MCF 10A (cell line): ENCODE results near the gene MT4. TPM values are rescaled to one million over a fixed set of nuclear protein-coding genes. Genes with fewer than 3 reads are reported as not detected.

Experiments
- BruUV-seq: library from RNA; stranded (reverse); fragments of 400-500 nt; replicated peaks from 2 replicates; lab custom pipeline; 2021; lab: Mats Ljungman, UMichigan
- CTCF ChIA-PET: fragments of 300-600 bp; sonication (Branson Sonifier 250); formaldehyde crosslinking; extraction: SDS; loops from one replicate; lab custom pipeline; 2021; ENCODE audit warnings: antibody characterized with exemption, inconsistent platforms; lab: Yijun Ruan, JAX
- POLR2A ChIA-PET: fragments of 300-600, 350-650 bp; sonication (Branson Sonifier 250); formaldehyde crosslinking; extraction: SDS; loops from one replicate; lab custom pipeline; 2020; ENCODE audit warnings: antibody characterized with exemption, inconsistent platforms; lab: Yijun Ruan, JAX
- DNase-seq: peaks from one replicate; pipeline ENCODE4 v3.0.0-alpha.2; 2018; ENCODE audit not compliant: unreplicated experiment
- H3K27ac Mint-ChIP-seq: one replicate; pipeline ENCODE4 v1.8.0; 2022; ENCODE audit warnings: mild to moderate bottlenecking, low read depth, mixed read lengths; ENCODE audit not compliant: unreplicated experiment
- H3K27me3 Mint-ChIP-seq: one replicate; pipeline ENCODE4 v1.8.0; 2022; ENCODE audit warnings: mixed read lengths; ENCODE audit not compliant: insufficient read depth, unreplicated experiment
- H3K36me3 Mint-ChIP-seq: one replicate; pipeline ENCODE4 v1.8.0; 2022; ENCODE audit warnings: mild to moderate bottlenecking, moderate library complexity, mixed read lengths; ENCODE audit not compliant: insufficient read depth, unreplicated experiment
- H3K4me1 Mint-ChIP-seq: one replicate; pipeline ENCODE4 v1.8.0; 2022; ENCODE audit warnings: mixed read lengths; ENCODE audit not compliant: insufficient read depth, unreplicated experiment
- H3K4me3 Mint-ChIP-seq: one replicate; pipeline ENCODE4 v1.8.0; 2022; ENCODE audit warnings: mild to moderate bottlenecking, moderate library complexity, mixed read lengths; ENCODE audit not compliant: unreplicated experiment
- H3K9me3 Mint-ChIP-seq: one replicate; pipeline ENCODE4 v1.8.0; 2022; ENCODE audit warnings: mixed read lengths; ENCODE audit not compliant: unreplicated experiment
- CTCF ChIP-seq: fragments of 200-600 bp; IDR thresholded peaks from one replicate; pipeline ENCODE4 v1.8.0; 2022; ENCODE audit warnings: antibody characterized with exemption, mild to moderate bottlenecking; ENCODE audit not compliant: unreplicated experiment
- intact Hi-C: fragments of 100-400 bp; cut with micrococcal nuclease; formaldehyde crosslinking; loops from 2 replicates; pipeline ENCODE4 v1.14.1; 2022
- total RNA-seq: library from RNA; stranded (reverse); gene quantifications from 2 replicates; pipeline ENCODE4 v1.2.3, GENCODE V29; 2022

Gene MT4
- total RNA-seq, 1 experiment from 2014 or later = not detected

DNA sequence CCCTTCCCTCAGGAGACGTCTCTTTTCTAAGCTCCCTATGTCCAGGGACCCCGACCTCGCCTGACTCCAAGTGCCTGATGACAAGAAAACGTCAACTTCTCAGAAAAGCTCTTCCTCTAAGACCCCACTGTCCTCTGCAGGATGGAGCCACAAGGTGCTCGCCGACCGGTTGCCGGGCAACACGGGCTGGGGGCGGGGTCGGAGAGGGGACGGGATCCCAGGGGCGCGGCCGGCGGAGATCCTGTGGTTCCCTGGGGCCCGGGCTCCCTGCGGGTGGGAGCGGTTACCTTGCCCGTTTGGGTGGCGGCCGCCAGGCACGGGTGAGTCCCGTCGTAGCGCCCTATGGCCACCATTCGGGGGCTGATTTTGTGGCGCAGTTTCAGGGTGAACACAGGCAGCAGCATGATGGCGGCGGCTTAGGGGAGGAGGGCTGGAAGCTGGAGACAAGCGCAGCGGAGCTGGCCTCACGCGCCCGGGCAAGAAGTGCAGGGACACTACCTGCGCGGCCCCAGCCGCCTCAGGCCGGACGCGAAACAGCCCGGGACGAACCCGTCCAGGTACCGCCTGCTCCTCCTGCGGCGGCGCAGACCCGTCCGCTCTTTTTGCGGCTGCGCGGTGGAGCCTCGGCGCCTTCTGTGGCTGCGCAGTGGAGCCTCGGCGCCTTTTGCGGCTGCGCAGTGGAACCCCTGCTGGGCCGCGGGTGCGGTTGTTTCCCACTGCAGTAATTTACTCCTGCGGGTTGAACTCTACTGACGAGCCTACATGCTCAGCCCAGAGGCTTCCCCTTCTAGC lies 45.2 kb upstream of the MT4 start, which contains the start of gene BBS2:
BBS2 (minus strand) TSS at position 566 of the 792 bp plus-strand sequence; CDS start at position 404, 162 bp downstream.
- peak within 1 kb of the TSS; percentile 81 for H3K4me3 Mint-ChIP-seq
- ChIA-PET POLR2A (interaction anchor here (0.5 to 6.9 kb wide), 14 partner anchors 13 to 189 kb away, joined by 3 to 85 read pairs (median 3); partner anchors contain the start of genes MT1E, MT1X and MT2A), CTCF (interaction anchor here (0.5 to 4.9 kb wide), 7 partner anchors 56 to 182 kb away, joined by 3 to 40 read pairs (median 3); no protein-coding TSS in a partner anchor)
- no TSS peak for BruUV-seq
- no peaks in the 10 kb centered on the region for H3K36me3 Mint-ChIP-seq
- intact Hi-C loops = no loop called here
- H3K27ac Mint-ChIP-seq = peak within 1 kb of the TSS; percentile 83
- TF ChIP-seq CTCF = no peak
- DNase-seq = peak; percentile 83
- H3K4me1 Mint-ChIP-seq = peaks cover 29% of the 10 kb centered on the region
- H3K27me3 Mint-ChIP-seq = no peaks in the 10 kb centered on the region
- H3K9me3 Mint-ChIP-seq = no peaks in the 10 kb centered on the region

GRCh38 chr16:56520251-56520577 lies 44.7 kb upstream of the MT4 start:
- Mint-ChIP-seq H3K27ac (peak overlapping the region; percentile 83), H3K4me1 (peaks cover 24% of the 10 kb centered on the region), H3K27me3 (no peaks in the 10 kb centered on the region), H3K9me3 (no peaks in the 10 kb centered on the region), H3K36me3 (no peaks in the 10 kb centered on the region), H3K4me3 (peak overlapping the region; percentile 81)
- ChIA-PET POLR2A (interaction anchor here (0.7 to 6.9 kb wide), 9 partner anchors 27 to 188 kb away, joined by 3 to 85 read pairs (median 4); partner anchors contain the start of genes MT1X and MT2A), CTCF (interaction anchor here (0.5 to 4.9 kb wide), 5 partner anchors 56 to 182 kb away, joined by 3 to 40 read pairs (median 3); no protein-coding TSS in a partner anchor)
- no peak for TF ChIP-seq CTCF
- DNase-seq = no peak
- intact Hi-C loops = no loop called here
- BruUV-seq = no TSS peak

GRCh38 chr16:56525236-56525635 lies 39.6 kb upstream of the MT4 start:
- intact Hi-C loops = no loop called here
- ChIA-PET POLR2A (no interaction called here), CTCF (no interaction called here)
- no peak for TF ChIP-seq CTCF
- Mint-ChIP-seq H3K36me3 (no peaks in the 10 kb centered on the region), H3K4me3 (no peak overlapping the region), H3K27me3 (no peaks in the 10 kb centered on the region), H3K9me3 (no peaks in the 10 kb centered on the region), H3K4me1 (peaks cover 13% of the 10 kb centered on the region), H3K27ac (no peak overlapping the region)
- no TSS peak for BruUV-seq
- no peak for DNase-seq

- H3K4me1 Mint-ChIP-seq = peaks cover 10% of the 10 kb centered on the region
- H3K36me3 Mint-ChIP-seq = peaks cover 6% of the 10 kb centered on the region
- H3K4me3 Mint-ChIP-seq = no peak overlapping the region
- no peak for DNase-seq
- peak overlapping the region; percentile 28 for H3K27ac Mint-ChIP-seq
- ChIA-PET CTCF (no interaction called here), POLR2A (no interaction called here)
- no TSS peak for BruUV-seq
- no peak for TF ChIP-seq CTCF
- intact Hi-C loops = no loop called here
- H3K9me3 Mint-ChIP-seq = no peaks in the 10 kb centered on the region
- no peaks in the 10 kb centered on the region for H3K27me3 Mint-ChIP-seq
Observed at GRCh38 chr16:56530872-56531271, 34.0 kb upstream of the MT4 start.
